Stimulated activated naive CD8-positive, alpha-beta T cell treated with anti-CD3 and anti-CD28 coated beads, Interleukin-15, Interleukin-2, amounts not matched to agents 100 ng/mL and 50 ng/mL, for 24 hours (primary cell): Measurements from ENCODE around the gene TAF10.

ENCODE experiments used
- H3K27ac Mint-ChIP-seq: one replicate; pipeline ENCODE4 v1.8.0; 2021; ENCODE audit warnings: mild to moderate bottlenecking, mixed read lengths
- H3K27me3 Mint-ChIP-seq: one replicate; pipeline ENCODE4 v1.8.0; 2021; ENCODE audit warnings: mixed read lengths
- H3K36me3 Mint-ChIP-seq: one replicate; pipeline ENCODE4 v1.8.0; 2021; ENCODE audit warnings: low read depth, mixed read lengths
- H3K4me1 Mint-ChIP-seq: one replicate; pipeline ENCODE4 v1.8.0; 2021; ENCODE audit warnings: low read depth, mixed read lengths
- H3K4me3 Mint-ChIP-seq: one replicate; pipeline ENCODE4 v1.8.0; 2021; ENCODE audit warnings: mild to moderate bottlenecking, mixed read lengths
- H3K9me3 Mint-ChIP-seq: one replicate; pipeline ENCODE4 v1.8.0; 2021; ENCODE audit warnings: mixed read lengths

Gene TAF10

DNA sequence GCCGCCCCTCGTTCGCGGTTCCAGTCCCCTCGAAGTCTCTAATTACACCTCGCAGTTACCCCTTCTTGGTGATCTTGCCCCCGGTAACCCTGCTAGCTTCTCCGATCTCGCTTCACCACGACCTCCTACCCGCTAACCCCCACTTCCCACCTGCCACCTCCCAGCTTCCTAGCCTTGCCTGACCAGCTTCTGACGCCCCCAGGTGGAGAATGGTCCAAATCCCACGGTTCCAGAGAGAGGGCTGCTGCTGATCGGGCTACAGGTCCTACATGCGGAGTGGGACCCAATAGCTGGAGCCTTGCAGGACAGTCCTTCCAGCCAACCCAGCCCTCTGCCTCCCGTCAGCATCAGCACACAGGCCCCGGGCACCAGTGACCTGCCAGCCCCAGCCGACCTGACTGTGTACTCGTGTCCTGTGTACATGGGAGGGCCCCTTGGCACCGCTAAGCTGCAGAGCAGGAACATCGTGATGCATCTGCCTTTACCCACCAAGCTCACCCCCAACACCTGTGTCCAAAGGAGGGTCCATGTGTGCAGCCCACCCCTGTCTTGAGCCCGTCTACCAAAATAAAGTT lies 40.5 kb downstream of the TAF10 start:
- peaks cover 31% of the 10 kb centered on the region for H3K36me3 Mint-ChIP-seq
- no peak overlapping the region for H3K4me3 Mint-ChIP-seq
- no peaks in the 10 kb centered on the region for H3K9me3 Mint-ChIP-seq
- H3K4me1 Mint-ChIP-seq = no peaks in the 10 kb centered on the region
- H3K27me3 Mint-ChIP-seq = no peaks in the 10 kb centered on the region
- H3K27ac Mint-ChIP-seq = no peak overlapping the region

DNA sequence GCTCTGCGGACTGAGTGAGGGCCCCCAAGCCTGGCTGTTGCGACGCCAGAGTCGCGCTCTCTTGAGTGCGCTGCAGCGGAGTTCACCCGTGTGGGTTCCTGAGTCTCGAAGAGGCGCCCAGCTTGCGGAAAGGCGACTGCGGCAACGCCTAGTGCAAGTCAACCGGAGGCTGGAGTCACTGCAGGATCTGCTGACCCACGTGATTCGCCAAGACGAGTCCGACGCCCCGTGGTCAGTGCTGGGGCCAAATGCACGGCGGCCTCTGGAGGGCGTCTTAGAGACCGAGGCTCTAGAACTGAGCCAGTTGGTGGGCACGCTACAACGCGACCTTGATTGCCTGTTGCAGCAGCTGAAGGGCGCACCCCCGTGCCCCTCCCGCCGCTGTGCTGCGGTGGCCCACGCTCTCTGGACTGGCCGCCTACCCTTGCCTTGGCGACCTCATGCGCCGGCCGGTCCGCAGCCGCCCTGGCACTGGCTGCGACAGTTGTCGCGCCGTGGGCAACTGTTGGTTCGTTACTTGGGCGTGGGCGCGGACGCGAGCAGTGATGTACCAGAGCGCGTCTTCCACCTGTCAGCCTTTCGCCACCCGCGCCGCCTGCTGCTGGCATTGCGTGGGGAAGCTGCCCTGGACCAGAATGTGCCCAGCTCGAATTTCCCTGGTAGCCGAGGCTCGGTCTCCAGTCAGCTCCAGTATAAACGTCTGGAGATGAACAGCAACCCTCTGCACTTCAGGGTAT lies 41.2 kb downstream of the TAF10 start:
- Mint-ChIP-seq H3K36me3 (peaks cover 32% of the 10 kb centered on the region), H3K4me1 (no peaks in the 10 kb centered on the region), H3K9me3 (no peaks in the 10 kb centered on the region), H3K27me3 (no peaks in the 10 kb centered on the region), H3K27ac (no peak overlapping the region), H3K4me3 (no peak overlapping the region)

- Mint-ChIP-seq H3K27ac (peak overlapping the region; percentile 2), H3K4me3 (no peak overlapping the region), H3K9me3 (no peaks in the 10 kb centered on the region), H3K27me3 (no peaks in the 10 kb centered on the region), H3K4me1 (no peaks in the 10 kb centered on the region), H3K36me3 (peaks cover 32% of the 10 kb centered on the region)
Observed at GRCh38 chr11:6569706-6570105, 42.3 kb downstream of the TAF10 start.

DNA sequence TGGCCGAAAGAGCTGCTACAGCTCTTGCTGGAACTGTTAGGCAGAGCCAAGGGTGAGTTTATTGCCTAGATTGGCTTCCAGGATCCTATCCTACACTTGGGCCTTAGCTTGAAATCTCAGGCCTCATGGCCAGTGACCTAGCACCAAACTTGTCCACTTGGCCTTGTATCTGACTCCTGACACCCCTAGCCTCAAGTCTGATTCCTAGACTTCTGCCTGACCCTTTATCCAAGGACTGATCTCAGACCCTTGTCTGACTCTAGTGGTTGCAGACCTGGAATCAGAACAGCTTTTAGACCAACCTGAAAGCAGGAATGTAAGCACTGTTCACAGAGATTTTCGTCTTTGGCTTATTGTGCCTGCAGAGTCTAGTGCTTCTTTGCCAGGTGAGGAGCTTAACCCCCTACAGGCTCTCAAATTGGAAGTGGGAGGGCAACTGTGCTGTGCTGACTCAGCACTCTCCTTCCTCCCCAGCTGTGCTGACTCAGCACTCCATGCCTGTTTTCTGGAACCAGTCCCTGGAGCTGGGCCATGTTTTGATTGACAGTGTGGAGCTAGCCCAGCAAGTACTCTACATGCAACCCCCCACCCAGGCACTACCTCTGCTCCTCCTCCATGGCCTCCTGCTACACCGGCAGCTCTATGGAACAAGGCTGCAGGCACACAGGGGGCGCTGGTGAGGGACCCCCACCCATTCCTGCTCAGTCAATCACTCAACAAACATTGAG lies 43.7 kb downstream of the TAF10 start:
- H3K27ac Mint-ChIP-seq = no peak overlapping the region
- no peaks in the 10 kb centered on the region for H3K27me3 Mint-ChIP-seq
- H3K36me3 Mint-ChIP-seq = peaks cover 28% of the 10 kb centered on the region
- H3K4me3 Mint-ChIP-seq = no peak overlapping the region
- H3K9me3 Mint-ChIP-seq = no peaks in the 10 kb centered on the region
- H3K4me1 Mint-ChIP-seq = no peaks in the 10 kb centered on the region

GRCh38 chr11:6567371-6567745 lies 44.7 kb downstream of the TAF10 start:
- H3K4me3 Mint-ChIP-seq = no peak overlapping the region
- no peaks in the 10 kb centered on the region for H3K4me1 Mint-ChIP-seq
- H3K9me3 Mint-ChIP-seq = no peaks in the 10 kb centered on the region
- no peak overlapping the region for H3K27ac Mint-ChIP-seq
- H3K27me3 Mint-ChIP-seq = no peaks in the 10 kb centered on the region
- H3K36me3 Mint-ChIP-seq = peaks cover 23% of the 10 kb centered on the region

- Mint-ChIP-seq H3K27ac (no peak overlapping the region), H3K36me3 (peaks cover 23% of the 10 kb centered on the region), H3K4me1 (no peaks in the 10 kb centered on the region), H3K9me3 (no peaks in the 10 kb centered on the region), H3K27me3 (no peaks in the 10 kb centered on the region), H3K4me3 (no peak overlapping the region)
Observed at GRCh38 chr11:6566704-6567370, 45.2 kb downstream of the TAF10 start.

- no peak overlapping the region for H3K4me3 Mint-ChIP-seq
- H3K36me3 Mint-ChIP-seq = peaks cover 20% of the 10 kb centered on the region
- H3K9me3 Mint-ChIP-seq = no peaks in the 10 kb centered on the region
- no peaks in the 10 kb centered on the region for H3K27me3 Mint-ChIP-seq
- H3K27ac Mint-ChIP-seq = no peak overlapping the region
- H3K4me1 Mint-ChIP-seq = no peaks in the 10 kb centered on the region
Observed at GRCh38 chr11:6565988-6566703, 45.9 kb downstream of the TAF10 start.

- Mint-ChIP-seq H3K4me1 (no peaks in the 10 kb centered on the region), H3K27ac (no peak overlapping the region), H3K9me3 (no peaks in the 10 kb centered on the region), H3K27me3 (no peaks in the 10 kb centered on the region), H3K36me3 (peaks cover 19% of the 10 kb centered on the region), H3K4me3 (no peak overlapping the region)
Observed at GRCh38 chr11:6565325-6565724, 46.7 kb downstream of the TAF10 start.

GRCh38 chr11:6563667-6564066 lies 48.3 kb downstream of the TAF10 start:
- no peaks in the 10 kb centered on the region for H3K9me3 Mint-ChIP-seq
- peaks cover 14% of the 10 kb centered on the region for H3K36me3 Mint-ChIP-seq
- no peak overlapping the region for H3K27ac Mint-ChIP-seq
- H3K4me1 Mint-ChIP-seq = no peaks in the 10 kb centered on the region
- no peaks in the 10 kb centered on the region for H3K27me3 Mint-ChIP-seq
- H3K4me3 Mint-ChIP-seq = no peak overlapping the region

- no peaks in the 10 kb centered on the region for H3K9me3 Mint-ChIP-seq
- no peak overlapping the region for H3K4me3 Mint-ChIP-seq
- no peaks in the 10 kb centered on the region for H3K27me3 Mint-ChIP-seq
- peaks cover 14% of the 10 kb centered on the region for H3K36me3 Mint-ChIP-seq
- H3K27ac Mint-ChIP-seq = no peak overlapping the region
- H3K4me1 Mint-ChIP-seq = no peaks in the 10 kb centered on the region
Observed at GRCh38 chr11:6563121-6563619, 48.8 kb downstream of the TAF10 start.

DNA sequence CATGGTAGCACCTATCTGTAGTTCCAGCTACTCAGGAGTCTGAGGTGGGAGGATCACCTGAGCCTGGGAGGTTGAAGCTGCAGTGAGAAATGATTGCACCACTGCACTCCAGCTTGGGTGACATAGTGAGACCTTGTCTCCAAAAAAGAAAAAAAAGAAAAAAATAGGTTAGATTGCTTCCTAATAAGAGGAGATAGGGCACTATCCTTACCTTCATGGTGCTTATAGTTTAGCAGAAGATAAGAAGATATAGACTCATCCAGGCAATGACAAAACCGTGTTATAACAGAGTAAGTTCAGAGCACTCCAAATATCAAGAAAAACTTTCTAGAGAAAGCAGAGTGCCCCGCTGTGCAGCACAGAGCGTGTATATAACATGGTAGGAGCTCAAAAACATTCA lies 50.7 kb downstream of the TAF10 start:
- Mint-ChIP-seq H3K4me3 (no peak overlapping the region), H3K27me3 (no peaks in the 10 kb centered on the region), H3K36me3 (peaks cover 11% of the 10 kb centered on the region), H3K27ac (no peak overlapping the region), H3K4me1 (no peaks in the 10 kb centered on the region), H3K9me3 (no peaks in the 10 kb centered on the region)
